WI38 (cell line): ENCODE data around the gene ZNF212.
"Not testable (repeated sequence)": the region's sequence is repeated elsewhere in the genome, so short reads cannot be mapped to it uniquely, and the experiment has no call there.

Experiments used
- H3K4me3 ChIP-seq: 2 replicates; pipeline ENCODE4 v1.5.1; 2011; ENCODE audit warnings: low read depth, mild to moderate bottlenecking, control low read depth, low read length
- TF ChIP-seq, protein P1 (sequence below): IDR thresholded peaks from 2 replicates; pipeline ENCODE4 v1.5.1; 2012; ENCODE audit warnings: low read depth, mild to moderate bottlenecking, control low read depth, low read length

The ZNF212 gene

DNA sequence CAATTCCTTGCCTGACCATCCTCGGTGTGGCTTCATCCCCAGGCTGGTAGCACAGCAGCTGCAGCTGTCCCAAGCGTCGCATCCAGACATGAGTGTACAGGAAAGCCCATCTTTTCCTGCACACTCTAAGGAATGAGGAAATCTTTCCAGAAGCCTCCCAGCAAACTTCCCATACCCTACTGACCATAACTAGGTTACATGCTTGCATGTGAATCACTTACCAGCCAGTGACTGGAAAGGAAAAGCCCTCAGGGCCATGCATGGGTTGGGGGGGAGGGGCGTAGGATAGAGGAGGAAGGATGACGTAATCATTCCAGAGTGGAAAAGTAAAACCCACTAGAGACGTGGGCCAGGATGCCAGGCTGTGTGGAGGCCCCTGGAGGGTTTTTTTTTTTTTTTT is 18.9 kb upstream of the ZNF212 start:
- H3K4me3 ChIP-seq: no peak overlapping the region
- TF ChIP-seq, protein P1, sequence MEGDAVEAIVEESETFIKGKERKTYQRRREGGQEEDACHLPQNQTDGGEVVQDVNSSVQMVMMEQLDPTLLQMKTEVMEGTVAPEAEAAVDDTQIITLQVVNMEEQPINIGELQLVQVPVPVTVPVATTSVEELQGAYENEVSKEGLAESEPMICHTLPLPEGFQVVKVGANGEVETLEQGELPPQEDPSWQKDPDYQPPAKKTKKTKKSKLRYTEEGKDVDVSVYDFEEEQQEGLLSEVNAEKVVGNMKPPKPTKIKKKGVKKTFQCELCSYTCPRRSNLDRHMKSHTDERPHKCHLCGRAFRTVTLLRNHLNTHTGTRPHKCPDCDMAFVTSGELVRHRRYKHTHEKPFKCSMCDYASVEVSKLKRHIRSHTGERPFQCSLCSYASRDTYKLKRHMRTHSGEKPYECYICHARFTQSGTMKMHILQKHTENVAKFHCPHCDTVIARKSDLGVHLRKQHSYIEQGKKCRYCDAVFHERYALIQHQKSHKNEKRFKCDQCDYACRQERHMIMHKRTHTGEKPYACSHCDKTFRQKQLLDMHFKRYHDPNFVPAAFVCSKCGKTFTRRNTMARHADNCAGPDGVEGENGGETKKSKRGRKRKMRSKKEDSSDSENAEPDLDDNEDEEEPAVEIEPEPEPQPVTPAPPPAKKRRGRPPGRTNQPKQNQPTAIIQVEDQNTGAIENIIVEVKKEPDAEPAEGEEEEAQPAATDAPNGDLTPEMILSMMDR: no peak

DNA sequence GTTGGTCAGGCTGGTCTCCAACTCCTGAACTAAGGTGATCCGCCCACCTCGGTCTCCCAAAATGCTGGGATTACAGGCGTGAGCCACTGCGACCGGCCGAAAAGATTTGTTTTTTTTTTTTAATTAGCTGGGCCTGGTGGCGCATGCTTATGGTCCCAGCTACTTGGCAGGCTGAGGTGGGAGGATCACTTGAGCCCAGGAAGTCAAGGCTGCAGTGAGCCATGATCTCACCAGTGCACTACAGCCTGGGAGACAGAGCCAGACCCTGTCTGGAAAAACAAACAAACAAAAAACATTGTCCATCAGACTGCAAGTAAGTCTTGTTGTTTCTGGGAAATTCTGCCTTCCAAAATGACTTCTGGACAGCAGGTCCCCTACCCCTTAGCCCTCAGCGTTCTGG is 16.3 kb upstream of the ZNF212 start:
- TF ChIP-seq, protein P1: no peak
- H3K4me3 ChIP-seq: no peak overlapping the region

DNA sequence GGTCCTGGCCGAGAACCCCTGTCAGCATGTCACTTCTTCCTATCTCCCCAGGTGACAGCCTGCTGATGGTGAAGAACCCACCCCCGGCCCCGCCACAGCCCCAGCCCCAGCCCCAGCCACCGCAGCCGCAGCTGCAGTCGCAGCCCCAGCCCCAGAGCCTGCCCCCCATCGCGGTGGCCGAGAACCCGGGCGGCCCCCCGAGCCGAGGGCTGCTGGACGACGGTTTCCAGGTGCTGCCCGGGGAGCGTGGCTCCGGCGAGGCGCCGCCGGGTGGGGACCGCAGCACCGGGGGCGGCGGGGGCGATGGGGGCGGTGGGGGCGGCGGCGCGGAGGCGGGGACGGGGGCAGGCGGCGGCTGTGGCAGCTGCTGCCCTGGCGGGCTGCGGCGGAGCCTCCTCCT is 15.7 kb upstream of the ZNF212 start:
- TF ChIP-seq, protein P1: no peak

DNA sequence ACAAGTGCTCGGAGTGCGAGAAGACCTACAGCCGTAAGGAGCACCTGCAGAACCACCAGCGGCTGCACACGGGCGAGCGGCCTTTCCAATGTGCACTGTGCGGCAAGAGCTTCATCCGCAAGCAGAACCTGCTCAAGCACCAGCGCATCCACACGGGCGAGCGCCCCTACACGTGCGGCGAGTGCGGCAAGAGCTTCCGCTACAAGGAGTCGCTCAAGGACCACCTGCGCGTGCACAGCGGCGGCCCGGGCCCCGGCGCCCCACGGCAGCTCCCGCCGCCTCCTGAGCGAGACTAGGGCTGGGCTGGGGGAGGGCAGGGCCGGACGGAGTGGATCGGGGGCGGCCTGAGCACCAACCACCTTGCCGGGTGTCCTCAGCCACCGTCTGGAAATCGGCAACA is 15.1 kb upstream of the ZNF212 start:
- TF ChIP-seq, protein P1: no peak

More for the DNA sequence above, 15.7 kb upstream of the ZNF212 start:
- no peak overlapping the region for H3K4me3 ChIP-seq

DNA sequence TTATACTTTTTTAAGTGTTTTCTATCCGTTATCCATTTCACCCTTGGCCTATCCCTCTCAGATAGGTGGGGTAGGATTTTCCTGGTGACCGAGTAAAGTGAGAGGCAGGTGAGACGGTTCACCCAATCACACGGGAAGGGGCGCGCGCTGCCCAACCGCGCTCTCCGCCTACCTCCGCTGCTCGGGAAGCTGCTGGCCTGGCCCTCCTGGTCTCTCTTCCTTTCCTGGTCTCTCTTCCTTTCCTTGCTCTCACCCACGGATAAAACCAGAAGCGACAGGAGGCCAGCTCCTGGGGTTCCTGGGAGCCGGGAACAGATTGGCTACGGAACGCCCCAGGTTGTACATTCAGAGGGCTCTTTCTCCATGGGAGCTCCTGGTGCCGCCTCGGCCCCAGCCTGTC is 14.3 kb upstream of the ZNF212 start:
- TF ChIP-seq, protein P1: no peak
- H3K4me3 ChIP-seq: no peak overlapping the region

More for the DNA sequence above, 15.1 kb upstream of the ZNF212 start:
- no peak overlapping the region for H3K4me3 ChIP-seq

DNA sequence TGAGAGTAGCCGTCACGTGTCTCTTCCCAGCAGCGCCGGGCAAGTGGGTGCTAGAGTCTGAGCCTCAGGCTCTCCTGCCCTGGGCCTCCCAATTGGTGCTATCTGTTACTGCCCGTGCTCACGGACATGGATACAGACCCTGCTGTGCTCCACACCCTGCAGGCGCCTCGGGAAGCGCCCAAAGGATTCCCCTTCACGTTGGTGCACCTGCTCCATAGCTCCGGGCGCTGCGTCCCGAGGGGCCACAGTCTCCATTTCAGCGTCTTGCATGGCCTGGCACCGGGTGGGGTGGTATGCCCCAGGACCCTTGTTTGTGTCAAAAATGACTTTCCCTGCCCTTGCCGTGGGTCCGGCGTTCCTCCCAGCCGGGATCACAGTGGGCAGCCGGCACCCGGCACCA is 13.8 kb upstream of the ZNF212 start:
- no peak overlapping the region for H3K4me3 ChIP-seq
- TF ChIP-seq, protein P1: no peak

DNA sequence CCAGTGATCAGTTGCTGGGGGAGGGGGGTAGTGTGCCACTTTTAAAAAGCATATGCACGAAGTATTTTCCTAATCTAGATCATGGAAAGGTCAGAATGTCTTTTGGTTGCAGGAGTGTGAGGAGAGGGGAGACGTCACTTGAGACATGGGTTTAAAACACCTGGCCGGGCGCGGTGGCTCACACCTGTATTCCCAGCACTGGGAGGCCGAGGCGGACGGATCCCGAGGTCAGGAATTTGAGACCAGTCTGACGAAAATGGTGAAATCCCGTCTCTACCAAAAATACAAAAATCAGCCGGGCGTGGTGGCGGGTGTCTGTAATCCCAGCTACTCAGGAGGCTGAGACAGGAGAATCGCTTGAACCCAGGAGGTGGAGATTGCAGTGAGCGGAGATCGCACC is 13.1 kb upstream of the ZNF212 start:
- H3K4me3 ChIP-seq: not testable (repeated sequence)

DNA sequence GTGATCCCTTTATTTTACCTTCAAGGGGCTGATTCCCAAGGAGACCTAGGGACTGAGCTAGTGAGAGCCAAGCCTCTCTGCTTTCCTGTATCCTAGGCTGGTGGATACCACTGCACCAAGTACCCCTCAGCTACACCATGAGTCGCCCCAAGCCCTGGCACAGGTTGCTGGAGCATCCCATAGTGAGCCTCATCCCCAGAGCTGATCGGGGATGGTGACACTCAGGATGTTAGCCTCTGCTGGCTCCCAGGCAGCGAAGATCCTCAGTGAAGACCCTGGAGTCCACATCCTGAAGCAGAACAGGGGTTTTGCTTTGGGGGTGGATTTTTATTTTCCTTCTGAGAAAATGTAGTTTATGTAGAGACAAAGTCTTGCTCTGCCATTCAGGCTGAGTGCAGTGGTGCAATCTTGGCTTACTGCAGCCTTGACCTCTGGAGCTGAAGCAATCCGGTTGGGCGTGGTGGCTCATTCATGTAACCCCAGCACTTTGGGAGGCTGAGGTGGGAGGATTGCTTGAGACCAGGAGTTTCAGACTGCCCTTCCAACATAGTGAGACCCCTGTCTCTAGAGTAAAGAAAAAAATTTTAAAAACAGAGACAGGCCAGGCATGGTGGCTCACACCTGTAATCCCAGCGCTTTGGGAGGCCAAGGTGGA is 12.5 kb upstream of the ZNF212 start:
- TF ChIP-seq, protein P1: no peak
- no peak overlapping the region for H3K4me3 ChIP-seq
